NB4 (cell line): ENCODE measurements around the gene ESR2.

Experiments
- MAX ChIP-seq: IDR thresholded peaks from 2 replicates; pipeline ENCODE4 v1.6.1; 2011; ENCODE audit warnings: low read depth, low read length
- TF ChIP-seq, protein P1 (sequence below): IDR thresholded peaks from one replicate; pipeline ENCODE4 v1.5.1; 2012; ENCODE audit warnings: low read depth, low read length

GRCh38 chr14:64137657-64138290 lies 156.4 kb downstream of the ESR2 start:
- no peak for TF ChIP-seq MAX
- TF ChIP-seq, protein P1, sequence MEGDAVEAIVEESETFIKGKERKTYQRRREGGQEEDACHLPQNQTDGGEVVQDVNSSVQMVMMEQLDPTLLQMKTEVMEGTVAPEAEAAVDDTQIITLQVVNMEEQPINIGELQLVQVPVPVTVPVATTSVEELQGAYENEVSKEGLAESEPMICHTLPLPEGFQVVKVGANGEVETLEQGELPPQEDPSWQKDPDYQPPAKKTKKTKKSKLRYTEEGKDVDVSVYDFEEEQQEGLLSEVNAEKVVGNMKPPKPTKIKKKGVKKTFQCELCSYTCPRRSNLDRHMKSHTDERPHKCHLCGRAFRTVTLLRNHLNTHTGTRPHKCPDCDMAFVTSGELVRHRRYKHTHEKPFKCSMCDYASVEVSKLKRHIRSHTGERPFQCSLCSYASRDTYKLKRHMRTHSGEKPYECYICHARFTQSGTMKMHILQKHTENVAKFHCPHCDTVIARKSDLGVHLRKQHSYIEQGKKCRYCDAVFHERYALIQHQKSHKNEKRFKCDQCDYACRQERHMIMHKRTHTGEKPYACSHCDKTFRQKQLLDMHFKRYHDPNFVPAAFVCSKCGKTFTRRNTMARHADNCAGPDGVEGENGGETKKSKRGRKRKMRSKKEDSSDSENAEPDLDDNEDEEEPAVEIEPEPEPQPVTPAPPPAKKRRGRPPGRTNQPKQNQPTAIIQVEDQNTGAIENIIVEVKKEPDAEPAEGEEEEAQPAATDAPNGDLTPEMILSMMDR, result no peak
